HL-60 (cell line): ENCODE data around the gene ZNF277.

Experiments used
- CTCF ChIP-seq: IDR thresholded peaks from one replicate; pipeline ENCODE4 v1.5.1; 2011; ENCODE audit warnings: low read length, control low read depth, inconsistent platforms; ENCODE audit not compliant: insufficient read depth
- POLR2AphosphoS5 ChIP-seq: IDR thresholded peaks from 2 replicates; pipeline ENCODE4 v1.6.1; 2012; ENCODE audit warnings: low read depth
- TF ChIP-seq, protein P1 (sequence below): IDR thresholded peaks from 2 replicates; pipeline ENCODE4 v1.6.1; 2012; ENCODE audit warnings: low read depth; ENCODE audit not compliant: insufficient replicate concordance

DNA sequence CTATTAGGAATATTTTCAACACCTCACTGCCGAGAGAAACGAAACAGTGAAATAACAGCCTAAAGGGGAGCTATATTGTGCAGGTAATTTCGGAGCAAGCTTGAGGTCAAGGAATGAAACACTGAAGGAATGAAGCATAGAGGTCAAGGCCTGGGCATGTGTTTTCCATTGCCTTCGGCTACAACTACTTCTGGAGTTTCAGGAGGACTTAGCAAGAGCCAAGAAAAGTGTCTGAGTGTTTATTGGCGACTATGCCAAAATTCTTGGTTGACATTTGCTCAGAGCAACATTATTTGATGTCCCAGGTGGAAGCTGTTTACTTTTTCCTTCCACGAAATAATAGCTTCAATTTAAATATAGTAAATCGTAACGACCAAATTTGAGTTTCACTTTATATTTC lies 154.2 kb downstream of the ZNF277 start:
- no peak for TF ChIP-seq CTCF
- no peak for TF ChIP-seq POLR2AphosphoS5
- TF ChIP-seq, protein P1, sequence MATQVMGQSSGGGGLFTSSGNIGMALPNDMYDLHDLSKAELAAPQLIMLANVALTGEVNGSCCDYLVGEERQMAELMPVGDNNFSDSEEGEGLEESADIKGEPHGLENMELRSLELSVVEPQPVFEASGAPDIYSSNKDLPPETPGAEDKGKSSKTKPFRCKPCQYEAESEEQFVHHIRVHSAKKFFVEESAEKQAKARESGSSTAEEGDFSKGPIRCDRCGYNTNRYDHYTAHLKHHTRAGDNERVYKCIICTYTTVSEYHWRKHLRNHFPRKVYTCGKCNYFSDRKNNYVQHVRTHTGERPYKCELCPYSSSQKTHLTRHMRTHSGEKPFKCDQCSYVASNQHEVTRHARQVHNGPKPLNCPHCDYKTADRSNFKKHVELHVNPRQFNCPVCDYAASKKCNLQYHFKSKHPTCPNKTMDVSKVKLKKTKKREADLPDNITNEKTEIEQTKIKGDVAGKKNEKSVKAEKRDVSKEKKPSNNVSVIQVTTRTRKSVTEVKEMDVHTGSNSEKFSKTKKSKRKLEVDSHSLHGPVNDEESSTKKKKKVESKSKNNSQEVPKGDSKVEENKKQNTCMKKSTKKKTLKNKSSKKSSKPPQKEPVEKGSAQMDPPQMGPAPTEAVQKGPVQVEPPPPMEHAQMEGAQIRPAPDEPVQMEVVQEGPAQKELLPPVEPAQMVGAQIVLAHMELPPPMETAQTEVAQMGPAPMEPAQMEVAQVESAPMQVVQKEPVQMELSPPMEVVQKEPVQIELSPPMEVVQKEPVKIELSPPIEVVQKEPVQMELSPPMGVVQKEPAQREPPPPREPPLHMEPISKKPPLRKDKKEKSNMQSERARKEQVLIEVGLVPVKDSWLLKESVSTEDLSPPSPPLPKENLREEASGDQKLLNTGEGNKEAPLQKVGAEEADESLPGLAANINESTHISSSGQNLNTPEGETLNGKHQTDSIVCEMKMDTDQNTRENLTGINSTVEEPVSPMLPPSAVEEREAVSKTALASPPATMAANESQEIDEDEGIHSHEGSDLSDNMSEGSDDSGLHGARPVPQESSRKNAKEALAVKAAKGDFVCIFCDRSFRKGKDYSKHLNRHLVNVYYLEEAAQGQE: no peak
